Vagina (tissue), 2 donors: Measurements from ENCODE around the gene CHST1. TPM values are rescaled to one million over a fixed set of nuclear protein-coding genes. Genes with fewer than 3 reads are reported as not detected.

Experiments used
- DNase-seq, 2 donors: peaks; one replicate each; pipeline ENCODE4 v3.0.0-alpha.2; 2017; ENCODE audit errors: extremely low spot score in 2 of 2
- H3K27ac ChIP-seq: fragments of 200-600 bp; sonication (generic); one replicate; pipeline ENCODE4 v1.5.1; 2019
- H3K27me3 ChIP-seq: fragments of 200-600 bp; sonication (generic); one replicate; pipeline ENCODE4 v1.5.1; 2019
- H3K36me3 ChIP-seq, 2 donors: fragments of 200-600 bp; sonication (generic); one replicate each; pipeline ENCODE4 v1.5.1; 2017 to 2019
- H3K4me1 ChIP-seq: fragments of 200-600 bp; sonication (generic); one replicate; pipeline ENCODE4 v1.5.1; 2019
- H3K4me3 ChIP-seq, 2 donors: fragments of 200-600 bp; sonication (generic); 1 replicate in 1 of 2; 2 replicates in 1 of 2; pipeline ENCODE4 v1.5.1; 2016 to 2019
- H3K9me3 ChIP-seq: fragments of 200-600 bp; sonication (generic); one replicate; pipeline ENCODE4 v1.5.1; 2019
- CTCF ChIP-seq, 3 experiments: fragments of 450-650 bp in 2 of 3; fragments of 200-600 bp in 1 of 3; sonication (generic) in 1 of 3; IDR thresholded peaks; one replicate each; pipeline ENCODE4 v1.5.1; 2017 to 2019; ENCODE audit warnings: antibody characterized with exemption in 3 of 3, mild to moderate bottlenecking in 2 of 3, moderate library complexity in 2 of 3
- POLR2A ChIP-seq, 2 donors: fragments of 450-650 bp; IDR thresholded peaks; one replicate each; pipeline ENCODE4 v1.6.1; 2017; ENCODE audit warnings: antibody characterized with exemption in 2 of 2, mild to moderate bottlenecking in 2 of 2, moderate library complexity in 2 of 2
- POLR2AphosphoS5 ChIP-seq, 2 donors: sonication (generic); formaldehyde crosslinking; IDR thresholded peaks; one replicate each; pipeline ENCODE4 v1.9.0; 2017; ENCODE audit warnings: antibody characterized with exemption in 2 of 2, mild to moderate bottlenecking in 2 of 2, low read depth in 1 of 2; ENCODE audit not compliant: insufficient read depth in 1 of 2
- intact Hi-C: fragments of 100-400 bp; cut with DNase I; formaldehyde crosslinking; loops from one replicate; pipeline ENCODE4 v1.15.1; 2023
- total RNA-seq: library from RNA; depleted of rRNA; stranded (reverse); fragments of >200 nt; gene quantifications from one replicate; pipeline ENCODE4 v1.2.3, GENCODE V29; 2016

CHST1 gene
- total RNA-seq, 1 donor from 2014 or later: 2.0 TPM

GRCh38 chr11:45659818-45660160 lies 5.6 kb downstream of the CHST1 start:
- intact Hi-C loops: loop anchor here (10.0 kb wide), 1 partner anchor 295 kb away; no protein-coding TSS in a partner anchor
- TF ChIP-seq CTCF (IDR thresholded peaks at IDR 0.05) (no peak), POLR2AphosphoS5 (IDR thresholded peaks at IDR 0.05; ENCODE audit: insufficient read depth in 1 of 2, low read depth in 1 of 2) (no peak), POLR2A (IDR thresholded peaks at IDR 0.05) (no peak)
- Histone ChIP-seq H3K27me3 (no peaks in the 10 kb centered on the region), H3K4me1 (peaks cover 37% of the 10 kb centered on the region), H3K27ac (no peak overlapping the region), H3K9me3 (no peaks in the 10 kb centered on the region), H3K36me3 (no peaks in the 10 kb centered on the region), H3K4me3 (no peak overlapping the region)
- no peak for DNase-seq

GRCh38 chr11:45659031-45659817 lies 6.2 kb downstream of the CHST1 start:
- no peaks in the 10 kb centered on the region for H3K9me3 ChIP-seq
- no peaks in the 10 kb centered on the region for H3K27me3 ChIP-seq
- no peak for DNase-seq
- H3K4me1 ChIP-seq: peaks cover 32% of the 10 kb centered on the region
- no peaks in the 10 kb centered on the region for H3K36me3 ChIP-seq
- no peak overlapping the region for H3K27ac ChIP-seq
- intact Hi-C loops: loop anchor here (10.0 kb wide), 1 partner anchor 294 kb away; no protein-coding TSS in a partner anchor
- TF ChIP-seq POLR2AphosphoS5 (IDR thresholded peaks at IDR 0.05; ENCODE audit: insufficient read depth in 1 of 2, low read depth in 1 of 2) (no peak), POLR2A (IDR thresholded peaks at IDR 0.05) (no peak), CTCF (IDR thresholded peaks at IDR 0.05) (no peak)
- H3K4me3 ChIP-seq: no peak overlapping the region

GRCh38 chr11:45658292-45658991 lies 7.0 kb downstream of the CHST1 start:
- intact Hi-C loops: loop anchor here (10.0 kb wide), 1 partner anchor 294 kb away; no protein-coding TSS in a partner anchor
- no peak for DNase-seq
- H3K27me3 ChIP-seq: no peaks in the 10 kb centered on the region

GRCh38 chr11:45657496-45658260 lies 7.7 kb downstream of the CHST1 start:
- H3K36me3 ChIP-seq: no peaks in the 10 kb centered on the region
- intact Hi-C loops: loop anchor here (10.0 kb wide), 1 partner anchor 293 kb away; no protein-coding TSS in a partner anchor
- TF ChIP-seq POLR2A (IDR thresholded peaks at IDR 0.05): no peak
- no peak for TF ChIP-seq CTCF (IDR thresholded peaks at IDR 0.05)
- no peak for TF ChIP-seq POLR2AphosphoS5 (IDR thresholded peaks at IDR 0.05; ENCODE audit: insufficient read depth in 1 of 2, low read depth in 1 of 2)

More at GRCh38 chr11:45658292-45658991, 7.0 kb downstream of the CHST1 start:
- no peak overlapping the region for H3K4me3 ChIP-seq
- H3K9me3 ChIP-seq: no peaks in the 10 kb centered on the region
- H3K27ac ChIP-seq: peak overlapping the region; percentile 21
- peaks cover 24% of the 10 kb centered on the region for H3K4me1 ChIP-seq
- no peaks in the 10 kb centered on the region for H3K36me3 ChIP-seq
- peak in 1 of 2 donors; percentile 41 for TF ChIP-seq POLR2AphosphoS5 (IDR thresholded peaks at IDR 0.05; ENCODE audit: insufficient read depth in 1 of 2, low read depth in 1 of 2)
- TF ChIP-seq CTCF (IDR thresholded peaks at IDR 0.05): no peak

More at GRCh38 chr11:45657496-45658260, 7.7 kb downstream of the CHST1 start:
- Histone ChIP-seq H3K4me3 (no peak overlapping the region), H3K9me3 (no peaks in the 10 kb centered on the region), H3K4me1 (peaks cover 23% of the 10 kb centered on the region), H3K27ac (no peak overlapping the region), H3K27me3 (no peaks in the 10 kb centered on the region)
- DNase-seq: no peak
